Measurements from ENCODE around the gene STON2. TPM values are rescaled to one million over a fixed set of nuclear protein-coding genes. Genes with fewer than 3 reads are reported as not detected.

Gene STON2
- total and polyA plus RNA-seq, 4 donors = 1.9 to 30.0 (median 7.3) TPM

DNA sequence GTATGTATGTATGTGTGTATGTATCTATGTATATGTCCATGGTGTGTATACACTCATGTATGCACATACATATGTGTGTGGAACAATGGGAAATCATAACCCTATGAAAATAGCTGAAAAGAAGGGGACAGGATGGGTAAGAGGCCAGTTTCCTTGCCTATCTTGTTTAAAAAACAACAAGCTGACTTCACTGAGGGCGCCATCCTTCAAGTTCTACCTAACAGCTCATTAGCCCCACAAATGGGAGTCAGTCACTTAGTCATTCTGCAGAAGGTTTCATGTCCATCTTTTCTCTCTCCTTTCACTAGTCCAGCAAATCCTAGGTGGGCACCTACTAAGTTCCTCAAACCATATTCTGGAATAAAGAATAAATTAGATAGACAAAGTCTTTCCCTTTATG lies 14.7 kb downstream of the STON2 start:
- WGBS = 99% methylated on average over 1 of the region's 1 CpG
- no peaks in the 10 kb centered on the region for H3K9me3 ChIP-seq (ENCODE audit: control insufficient read depth in 4 of 4, low read length in 3 of 4)
- peaks cover 0 to 1% (median 0%) of the 10 kb centered on the region in 4 donors for H3K36me3 ChIP-seq (ENCODE audit: control insufficient read depth in 4 of 4, insufficient read depth in 3 of 4, low read depth in 1 of 4, low read length in 3 of 4)
- no peak overlapping the region for H3K9ac ChIP-seq (ENCODE audit: low read depth in 1 of 2, low read length in 2 of 2)
- no peaks in the 10 kb centered on the region for H3K4me1 ChIP-seq (ENCODE audit: control insufficient read depth in 4 of 4, insufficient read depth in 4 of 4, low read length in 3 of 4)
- no peak for DNase-seq (ENCODE audit: low spot score)
- no peaks in the 10 kb centered on the region for H3K27me3 ChIP-seq (ENCODE audit: control insufficient read depth in 4 of 4, insufficient read depth in 4 of 4, low read length in 3 of 4)
- H3K4me3 ChIP-seq (ENCODE audit: low read depth in 1 of 3, low read length in 3 of 3) = no peak overlapping the region
- no peak overlapping the region for H3K27ac ChIP-seq (ENCODE audit: low read depth in 1 of 2, low read length in 2 of 2)
- TF ChIP-seq FOXA2 (IDR thresholded peaks at IDR 0.05) = no peak
- no peak for TF ChIP-seq GABPA (IDR thresholded peaks at IDR 0.05 in 1 of 2, conservative IDR thresholded peaks at IDR 0.05 in 1 of 2)
- TF ChIP-seq CTCF (IDR thresholded peaks at IDR 0.05; ENCODE audit: low read depth, low read length, missing input control) = no peak
- TF ChIP-seq EGR1 (IDR thresholded peaks at IDR 0.05; ENCODE audit: low read depth in 2 of 2) = no peak
- TF ChIP-seq RXRA (IDR thresholded peaks at IDR 0.05) = no peak
- no peak for TF ChIP-seq HNF4A (conservative IDR thresholded peaks at IDR 0.05)
- no peak for TF ChIP-seq RAD21 (IDR thresholded peaks at IDR 0.05)
- TF ChIP-seq SP1 (IDR thresholded peaks at IDR 0.05) = no peak
- no peak for TF ChIP-seq ZBTB33 (IDR thresholded peaks at IDR 0.05)
- no peak for TF ChIP-seq TAF1 (conservative IDR thresholded peaks at IDR 0.05)
- TF ChIP-seq YY1 (IDR thresholded peaks at IDR 0.05) = no peak
- no peak for TF ChIP-seq JUND (IDR thresholded peaks at IDR 0.05)
- TF ChIP-seq, protein P1, sequence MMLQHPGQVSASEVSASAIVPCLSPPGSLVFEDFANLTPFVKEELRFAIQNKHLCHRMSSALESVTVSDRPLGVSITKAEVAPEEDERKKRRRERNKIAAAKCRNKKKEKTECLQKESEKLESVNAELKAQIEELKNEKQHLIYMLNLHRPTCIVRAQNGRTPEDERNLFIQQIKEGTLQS (IDR thresholded peaks at IDR 0.05) = no peak
- no peak for TF ChIP-seq NR2F2 (IDR thresholded peaks at IDR 0.05)
- TF ChIP-seq, protein P2, sequence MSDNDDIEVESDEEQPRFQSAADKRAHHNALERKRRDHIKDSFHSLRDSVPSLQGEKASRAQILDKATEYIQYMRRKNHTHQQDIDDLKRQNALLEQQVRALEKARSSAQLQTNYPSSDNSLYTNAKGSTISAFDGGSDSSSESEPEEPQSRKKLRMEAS (IDR thresholded peaks at IDR 0.05) = no peak
- TF ChIP-seq REST (IDR thresholded peaks at IDR 0.05) = no peak
- TF ChIP-seq HNF4G (IDR thresholded peaks at IDR 0.05) = no peak
